ENCODE results near the gene TMEM41A. TPM values are rescaled to one million over a fixed set of nuclear protein-coding genes. Genes with fewer than 3 reads are reported as not detected.

The TMEM41A gene
- total and polyA plus RNA-seq, 2 experiments from 2014 or later, result 12.4 to 15.9 TPM

DNA sequence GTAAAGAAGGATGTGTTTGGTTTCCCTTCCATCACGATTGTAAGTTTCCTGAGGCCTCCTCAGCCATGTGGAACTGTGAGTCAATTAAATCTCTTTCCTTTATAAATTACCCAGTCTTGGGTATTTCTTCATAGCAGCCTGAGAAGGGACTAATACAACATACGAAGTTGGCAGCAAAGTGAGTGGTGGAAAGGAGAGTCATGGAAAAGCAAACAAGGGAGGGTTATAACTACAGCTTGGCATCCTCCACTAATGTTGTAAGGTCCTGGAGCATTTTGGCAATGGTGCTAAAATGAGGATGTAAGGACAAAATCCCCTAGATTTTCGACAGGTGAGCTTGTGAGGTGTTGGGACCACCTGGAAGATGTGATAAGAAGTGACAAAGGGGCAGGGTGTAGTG lies 5.8 kb upstream of the TMEM41A start:
- no peak overlapping the region for H3K27ac Mint-ChIP-seq
- H3K36me3 Mint-ChIP-seq (ENCODE audit: low read depth), result no peaks in the 10 kb centered on the region
- no peaks in the 10 kb centered on the region for H3K9me3 Mint-ChIP-seq
- TF ChIP-seq, protein P1, sequence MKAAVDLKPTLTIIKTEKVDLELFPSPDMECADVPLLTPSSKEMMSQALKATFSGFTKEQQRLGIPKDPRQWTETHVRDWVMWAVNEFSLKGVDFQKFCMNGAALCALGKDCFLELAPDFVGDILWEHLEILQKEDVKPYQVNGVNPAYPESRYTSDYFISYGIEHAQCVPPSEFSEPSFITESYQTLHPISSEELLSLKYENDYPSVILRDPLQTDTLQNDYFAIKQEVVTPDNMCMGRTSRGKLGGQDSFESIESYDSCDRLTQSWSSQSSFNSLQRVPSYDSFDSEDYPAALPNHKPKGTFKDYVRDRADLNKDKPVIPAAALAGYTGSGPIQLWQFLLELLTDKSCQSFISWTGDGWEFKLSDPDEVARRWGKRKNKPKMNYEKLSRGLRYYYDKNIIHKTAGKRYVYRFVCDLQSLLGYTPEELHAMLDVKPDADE (IDR thresholded peaks at IDR 0.05), result no peak
- TF ChIP-seq EZH2 (IDR thresholded peaks at IDR 0.05; ENCODE audit: low read depth, unreplicated experiment) (no peak), ZNF114 (CRISPR knock-in tag; IDR thresholded peaks at IDR 0.05) (no peak), POLR2AphosphoS5 (IDR thresholded peaks at IDR 0.05; ENCODE audit: low read depth) (no peak), STAT1 (IDR thresholded peaks at IDR 0.05; ENCODE audit: unreplicated experiment) (no peak), CREB1 (CRISPR knock-in tag; IDR thresholded peaks at IDR 0.05; ENCODE audit: low read depth) (no peak), ZNF331 (CRISPR knock-in tag; IDR thresholded peaks at IDR 0.05; ENCODE audit: low read depth) (no peak), EZH2phosphoT487 (IDR thresholded peaks at IDR 0.05; ENCODE audit: unreplicated experiment) (no peak), JUNB (IDR thresholded peaks at IDR 0.05; ENCODE audit: unreplicated experiment) (no peak)
- TF ChIP-seq, protein P2, sequence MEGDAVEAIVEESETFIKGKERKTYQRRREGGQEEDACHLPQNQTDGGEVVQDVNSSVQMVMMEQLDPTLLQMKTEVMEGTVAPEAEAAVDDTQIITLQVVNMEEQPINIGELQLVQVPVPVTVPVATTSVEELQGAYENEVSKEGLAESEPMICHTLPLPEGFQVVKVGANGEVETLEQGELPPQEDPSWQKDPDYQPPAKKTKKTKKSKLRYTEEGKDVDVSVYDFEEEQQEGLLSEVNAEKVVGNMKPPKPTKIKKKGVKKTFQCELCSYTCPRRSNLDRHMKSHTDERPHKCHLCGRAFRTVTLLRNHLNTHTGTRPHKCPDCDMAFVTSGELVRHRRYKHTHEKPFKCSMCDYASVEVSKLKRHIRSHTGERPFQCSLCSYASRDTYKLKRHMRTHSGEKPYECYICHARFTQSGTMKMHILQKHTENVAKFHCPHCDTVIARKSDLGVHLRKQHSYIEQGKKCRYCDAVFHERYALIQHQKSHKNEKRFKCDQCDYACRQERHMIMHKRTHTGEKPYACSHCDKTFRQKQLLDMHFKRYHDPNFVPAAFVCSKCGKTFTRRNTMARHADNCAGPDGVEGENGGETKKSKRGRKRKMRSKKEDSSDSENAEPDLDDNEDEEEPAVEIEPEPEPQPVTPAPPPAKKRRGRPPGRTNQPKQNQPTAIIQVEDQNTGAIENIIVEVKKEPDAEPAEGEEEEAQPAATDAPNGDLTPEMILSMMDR (conservative IDR thresholded peaks at IDR 0.05; ENCODE audit: low read depth in 2 of 2), result no peak
- TF ChIP-seq, protein P3, sequence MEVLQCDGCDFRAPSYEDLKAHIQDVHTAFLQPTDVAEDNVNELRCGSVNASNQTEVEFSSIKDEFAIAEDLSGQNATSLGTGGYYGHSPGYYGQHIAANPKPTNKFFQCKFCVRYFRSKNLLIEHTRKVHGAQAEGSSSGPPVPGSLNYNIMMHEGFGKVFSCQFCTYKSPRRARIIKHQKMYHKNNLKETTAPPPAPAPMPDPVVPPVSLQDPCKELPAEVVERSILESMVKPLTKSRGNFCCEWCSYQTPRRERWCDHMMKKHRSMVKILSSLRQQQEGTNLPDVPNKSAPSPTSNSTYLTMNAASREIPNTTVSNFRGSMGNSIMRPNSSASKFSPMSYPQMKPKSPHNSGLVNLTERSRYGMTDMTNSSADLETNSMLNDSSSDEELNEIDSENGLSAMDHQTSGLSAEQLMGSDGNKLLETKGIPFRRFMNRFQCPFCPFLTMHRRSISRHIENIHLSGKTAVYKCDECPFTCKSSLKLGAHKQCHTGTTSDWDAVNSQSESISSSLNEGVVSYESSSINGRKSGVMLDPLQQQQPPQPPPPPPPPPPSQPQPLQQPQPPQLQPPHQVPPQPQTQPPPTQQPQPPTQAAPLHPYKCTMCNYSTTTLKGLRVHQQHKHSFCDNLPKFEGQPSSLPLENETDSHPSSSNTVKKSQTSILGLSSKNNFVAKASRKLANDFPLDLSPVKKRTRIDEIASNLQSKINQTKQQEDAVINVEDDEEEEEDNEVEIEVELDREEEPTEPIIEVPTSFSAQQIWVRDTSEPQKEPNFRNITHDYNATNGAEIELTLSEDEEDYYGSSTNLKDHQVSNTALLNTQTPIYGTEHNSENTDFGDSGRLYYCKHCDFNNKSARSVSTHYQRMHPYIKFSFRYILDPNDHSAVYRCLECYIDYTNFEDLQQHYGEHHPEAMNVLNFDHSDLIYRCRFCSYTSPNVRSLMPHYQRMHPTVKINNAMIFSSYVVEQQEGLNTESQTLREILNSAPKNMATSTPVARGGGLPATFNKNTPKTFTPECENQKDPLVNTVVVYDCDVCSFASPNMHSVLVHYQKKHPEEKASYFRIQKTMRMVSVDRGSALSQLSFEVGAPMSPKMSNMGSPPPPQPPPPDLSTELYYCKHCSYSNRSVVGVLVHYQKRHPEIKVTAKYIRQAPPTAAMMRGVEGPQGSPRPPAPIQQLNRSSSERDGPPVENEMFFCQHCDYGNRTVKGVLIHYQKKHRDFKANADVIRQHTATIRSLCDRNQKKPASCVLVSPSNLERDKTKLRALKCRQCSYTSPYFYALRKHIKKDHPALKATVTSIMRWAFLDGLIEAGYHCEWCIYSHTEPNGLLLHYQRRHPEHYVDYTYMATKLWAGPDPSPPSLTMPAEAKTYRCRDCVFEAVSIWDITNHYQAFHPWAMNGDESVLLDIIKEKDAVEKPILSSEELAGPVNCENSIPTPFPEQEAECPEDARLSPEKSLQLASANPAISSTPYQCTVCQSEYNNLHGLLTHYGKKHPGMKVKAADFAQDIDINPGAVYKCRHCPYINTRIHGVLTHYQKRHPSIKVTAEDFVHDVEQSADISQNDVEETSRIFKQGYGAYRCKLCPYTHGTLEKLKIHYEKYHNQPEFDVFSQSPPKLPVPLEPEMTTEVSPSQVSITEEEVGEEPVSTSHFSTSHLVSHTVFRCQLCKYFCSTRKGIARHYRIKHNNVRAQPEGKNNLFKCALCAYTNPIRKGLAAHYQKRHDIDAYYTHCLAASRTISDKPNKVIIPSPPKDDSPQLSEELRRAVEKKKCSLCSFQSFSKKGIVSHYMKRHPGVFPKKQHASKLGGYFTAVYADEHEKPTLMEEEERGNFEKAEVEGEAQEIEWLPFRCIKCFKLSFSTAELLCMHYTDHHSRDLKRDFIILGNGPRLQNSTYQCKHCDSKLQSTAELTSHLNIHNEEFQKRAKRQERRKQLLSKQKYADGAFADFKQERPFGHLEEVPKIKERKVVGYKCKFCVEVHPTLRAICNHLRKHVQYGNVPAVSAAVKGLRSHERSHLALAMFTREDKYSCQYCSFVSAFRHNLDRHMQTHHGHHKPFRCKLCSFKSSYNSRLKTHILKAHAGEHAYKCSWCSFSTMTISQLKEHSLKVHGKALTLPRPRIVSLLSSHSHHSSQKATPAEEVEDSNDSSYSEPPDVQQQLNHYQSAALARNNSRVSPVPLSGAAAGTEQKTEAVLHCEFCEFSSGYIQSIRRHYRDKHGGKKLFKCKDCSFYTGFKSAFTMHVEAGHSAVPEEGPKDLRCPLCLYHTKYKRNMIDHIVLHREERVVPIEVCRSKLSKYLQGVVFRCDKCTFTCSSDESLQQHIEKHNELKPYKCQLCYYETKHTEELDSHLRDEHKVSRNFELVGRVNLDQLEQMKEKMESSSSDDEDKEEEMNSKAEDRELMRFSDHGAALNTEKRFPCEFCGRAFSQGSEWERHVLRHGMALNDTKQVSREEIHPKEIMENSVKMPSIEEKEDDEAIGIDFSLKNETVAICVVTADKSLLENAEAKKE (CRISPR knock-in tag; IDR thresholded peaks at IDR 0.05), result no peak
- TF ChIP-seq, protein P4, sequence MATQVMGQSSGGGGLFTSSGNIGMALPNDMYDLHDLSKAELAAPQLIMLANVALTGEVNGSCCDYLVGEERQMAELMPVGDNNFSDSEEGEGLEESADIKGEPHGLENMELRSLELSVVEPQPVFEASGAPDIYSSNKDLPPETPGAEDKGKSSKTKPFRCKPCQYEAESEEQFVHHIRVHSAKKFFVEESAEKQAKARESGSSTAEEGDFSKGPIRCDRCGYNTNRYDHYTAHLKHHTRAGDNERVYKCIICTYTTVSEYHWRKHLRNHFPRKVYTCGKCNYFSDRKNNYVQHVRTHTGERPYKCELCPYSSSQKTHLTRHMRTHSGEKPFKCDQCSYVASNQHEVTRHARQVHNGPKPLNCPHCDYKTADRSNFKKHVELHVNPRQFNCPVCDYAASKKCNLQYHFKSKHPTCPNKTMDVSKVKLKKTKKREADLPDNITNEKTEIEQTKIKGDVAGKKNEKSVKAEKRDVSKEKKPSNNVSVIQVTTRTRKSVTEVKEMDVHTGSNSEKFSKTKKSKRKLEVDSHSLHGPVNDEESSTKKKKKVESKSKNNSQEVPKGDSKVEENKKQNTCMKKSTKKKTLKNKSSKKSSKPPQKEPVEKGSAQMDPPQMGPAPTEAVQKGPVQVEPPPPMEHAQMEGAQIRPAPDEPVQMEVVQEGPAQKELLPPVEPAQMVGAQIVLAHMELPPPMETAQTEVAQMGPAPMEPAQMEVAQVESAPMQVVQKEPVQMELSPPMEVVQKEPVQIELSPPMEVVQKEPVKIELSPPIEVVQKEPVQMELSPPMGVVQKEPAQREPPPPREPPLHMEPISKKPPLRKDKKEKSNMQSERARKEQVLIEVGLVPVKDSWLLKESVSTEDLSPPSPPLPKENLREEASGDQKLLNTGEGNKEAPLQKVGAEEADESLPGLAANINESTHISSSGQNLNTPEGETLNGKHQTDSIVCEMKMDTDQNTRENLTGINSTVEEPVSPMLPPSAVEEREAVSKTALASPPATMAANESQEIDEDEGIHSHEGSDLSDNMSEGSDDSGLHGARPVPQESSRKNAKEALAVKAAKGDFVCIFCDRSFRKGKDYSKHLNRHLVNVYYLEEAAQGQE (IDR thresholded peaks at IDR 0.05; ENCODE audit: unreplicated experiment), result no peak
- H3K4me1 Mint-ChIP-seq, result peaks cover 3% of the 10 kb centered on the region; the same call in 2 of the 3 replicates
- H4K20me1 ChIP-seq (replicated peaks; ENCODE audit: insufficient read depth), result no peaks in the 10 kb centered on the region
- H3K27ac ChIP-seq (ENCODE audit: low read depth), result no peak overlapping the region
- H3K79me2 ChIP-seq (replicated peaks; ENCODE audit: insufficient read depth), result no peaks in the 10 kb centered on the region
- H3K4me3 ChIP-seq, result no peak overlapping the region
- no peak overlapping the region for H3K4me3 Mint-ChIP-seq
- ATAC-seq (no peak), DNase-seq (ENCODE audit: low spot score) (no peak)
- H3K36me3 ChIP-seq (ENCODE audit: insufficient read depth), result no peaks in the 10 kb centered on the region
- no peak overlapping the region for H3K4me2 ChIP-seq
- H3K27me3 Mint-ChIP-seq (ENCODE audit: insufficient read depth, low read depth, poor library complexity), result peaks cover 6% of the 10 kb centered on the region
- no peaks in the 10 kb centered on the region for H3F3A ChIP-seq (replicated peaks; ENCODE audit: low read depth)
- H3K9me2 ChIP-seq (ENCODE audit: insufficient read depth), result no peaks in the 10 kb centered on the region
- H2AFZ ChIP-seq, result no peak overlapping the region
- no peaks in the 10 kb centered on the region for H3K27me3 ChIP-seq (ENCODE audit: insufficient read depth)
- H3K4me1 ChIP-seq (ENCODE audit: insufficient read depth), result no peaks in the 10 kb centered on the region
